NCI-H2081 (cell line): ENCODE data around the gene MMRN2.
A peak's percentile ranks its signal among the peaks of the same experiment; 100 is the strongest.
"Not testable (repeated sequence)": the region's sequence is repeated elsewhere in the genome, so short reads cannot be mapped to it uniquely, and the experiment has no call there.

Experiments used
- DNase-seq, 2 experiments: peaks; one replicate each; lab custom pipeline; 2025; lab: John Stamatoyannopoulos, UW

The MMRN2 gene

GRCh38 chr10:86956848-86957448, 467 bp downstream of the MMRN2 start:
- no peak for DNase-seq

DNA sequence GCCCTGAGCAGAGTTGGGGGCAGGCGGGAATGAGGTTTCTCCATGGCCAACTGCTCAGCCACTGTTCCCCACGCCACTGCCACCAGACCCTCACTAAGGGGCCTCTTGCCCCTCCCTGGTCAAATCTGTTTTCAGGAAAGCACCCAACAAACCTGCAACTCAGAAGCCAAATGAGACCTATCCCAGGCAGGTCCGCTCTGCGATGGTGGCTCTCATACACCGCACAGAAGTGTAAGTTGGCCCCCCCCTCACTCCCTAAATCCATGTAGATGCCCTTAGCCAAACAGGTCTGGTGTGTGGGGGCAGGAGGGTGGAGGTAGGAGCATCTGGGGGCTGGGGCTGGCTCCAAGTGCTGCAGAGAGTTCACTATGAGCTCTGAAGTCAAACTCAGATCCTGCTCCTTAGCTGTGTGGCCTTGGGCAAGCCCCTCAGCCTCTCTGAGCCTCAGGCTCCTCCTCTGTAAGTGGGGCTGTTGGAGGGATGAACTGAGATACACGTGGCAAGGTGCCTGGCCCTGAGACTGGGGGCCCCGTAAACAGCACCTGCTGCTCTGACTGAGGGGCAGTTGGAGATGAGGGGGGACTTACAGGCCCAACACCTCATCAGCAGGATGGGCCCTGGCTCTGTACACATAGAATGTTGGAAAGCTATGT, 1.1 kb downstream of the MMRN2 start:
- no peak for DNase-seq

GRCh38 chr10:86955501-86956194, 1.8 kb downstream of the MMRN2 start:
- no peak for DNase-seq

GRCh38 chr10:86954681-86955500, 2.5 kb downstream of the MMRN2 start:
- no peak for DNase-seq

- DNase-seq: no peak
These were observed 3.4 kb downstream of the MMRN2 start for GRCh38 chr10:86953747-86954680.

- not testable (repeated sequence) for DNase-seq
These were observed 4.7 kb downstream of the MMRN2 start for GRCh38 chr10:86952697-86953096.

DNA sequence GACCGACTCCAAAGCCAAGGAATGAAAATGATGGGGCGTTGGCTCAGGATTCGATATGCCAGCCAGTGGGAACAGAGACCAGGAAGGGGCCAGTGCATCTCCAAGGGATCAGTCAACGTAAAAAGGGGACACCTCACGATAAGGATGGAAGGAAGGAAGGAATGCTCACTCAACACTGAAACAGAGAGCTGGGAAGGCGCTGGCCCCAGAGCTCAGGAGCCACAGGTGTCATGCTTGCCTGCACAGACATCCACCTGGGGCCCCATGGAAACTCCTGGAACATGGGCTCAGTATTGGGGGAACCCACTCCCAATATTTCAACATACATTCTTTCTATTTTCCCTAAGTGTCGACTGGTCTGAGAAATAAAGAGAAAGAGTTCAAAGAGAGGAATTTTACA, 5.3 kb downstream of the MMRN2 start:
- no peak for DNase-seq

- DNase-seq: no peak
These were observed 6.1 kb downstream of the MMRN2 start for GRCh38 chr10:86951184-86951761.

DNA sequence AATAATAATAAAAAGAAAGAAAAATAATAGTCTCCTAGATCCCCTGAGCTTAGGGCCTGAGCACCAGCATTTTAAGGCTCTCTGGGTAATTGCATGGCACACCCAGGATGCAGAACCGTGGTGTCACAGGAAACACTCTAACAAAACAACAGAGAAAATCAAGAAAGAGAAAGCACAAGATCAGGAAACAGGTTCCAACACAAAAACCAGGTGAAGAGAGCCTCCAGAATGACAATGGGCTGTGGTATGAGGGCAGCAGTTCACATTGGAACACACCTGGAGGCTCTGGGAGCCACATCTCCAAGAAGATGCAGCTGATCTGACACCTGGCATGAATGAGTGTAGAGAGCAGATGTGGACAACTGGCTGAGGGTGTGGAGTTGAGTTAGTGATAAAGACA, 7.1 kb downstream of the MMRN2 start:
- DNase-seq: no peak

- DNase-seq: not testable (repeated sequence)
These were observed 9.6 kb downstream of the MMRN2 start for GRCh38 chr10:86947806-86948205.

DNA sequence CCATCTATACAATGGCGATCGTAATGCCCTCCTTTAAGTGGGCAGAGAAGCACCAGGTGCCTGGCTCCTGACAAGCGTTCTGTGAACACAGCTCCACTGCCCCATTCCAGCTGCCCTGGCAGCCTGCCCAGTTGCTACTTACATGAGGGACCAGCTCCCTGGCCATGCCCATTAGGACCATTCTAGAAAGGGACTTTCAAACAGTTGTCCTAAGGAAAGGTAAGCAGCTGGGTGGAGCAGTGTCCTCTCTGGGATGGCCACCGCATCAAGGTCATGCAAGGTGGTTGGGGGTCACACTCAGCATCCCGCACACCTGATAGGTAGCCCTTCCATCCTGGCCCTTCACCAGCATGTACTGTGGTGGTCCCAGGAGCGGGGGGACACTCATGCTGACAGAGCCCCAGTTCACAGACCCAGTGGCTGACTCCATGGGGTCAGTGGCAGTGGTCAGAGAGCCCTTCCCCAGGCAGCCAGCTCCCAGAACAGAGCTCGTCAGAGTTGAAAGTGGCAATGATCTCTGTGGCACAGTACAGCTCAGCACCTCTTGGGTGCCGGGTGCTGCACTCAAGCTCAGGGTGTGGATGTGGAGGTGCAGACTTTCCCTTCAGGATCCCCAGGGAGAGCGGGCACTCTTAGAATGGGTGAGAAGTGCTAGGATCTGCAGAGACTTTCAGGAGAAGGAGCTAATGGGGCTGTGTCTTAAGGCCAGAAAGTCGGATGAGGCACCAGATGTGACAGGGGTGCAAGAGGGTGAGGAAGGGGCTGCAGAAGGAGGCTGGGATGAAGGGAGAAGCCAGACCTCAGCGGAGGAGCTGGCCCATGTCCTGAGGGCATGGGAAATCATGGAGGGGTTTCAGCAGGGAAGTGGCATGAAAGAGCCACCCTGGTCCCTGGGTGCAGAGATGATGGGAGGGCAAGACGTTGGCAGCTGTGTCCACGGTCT, 10.9 kb downstream of the MMRN2 start:
- peak in 1 of 2 experiments; percentile 35 for DNase-seq

- no peak for DNase-seq
These were observed 11.8 kb downstream of the MMRN2 start for GRCh38 chr10:86945361-86946212.

DNA sequence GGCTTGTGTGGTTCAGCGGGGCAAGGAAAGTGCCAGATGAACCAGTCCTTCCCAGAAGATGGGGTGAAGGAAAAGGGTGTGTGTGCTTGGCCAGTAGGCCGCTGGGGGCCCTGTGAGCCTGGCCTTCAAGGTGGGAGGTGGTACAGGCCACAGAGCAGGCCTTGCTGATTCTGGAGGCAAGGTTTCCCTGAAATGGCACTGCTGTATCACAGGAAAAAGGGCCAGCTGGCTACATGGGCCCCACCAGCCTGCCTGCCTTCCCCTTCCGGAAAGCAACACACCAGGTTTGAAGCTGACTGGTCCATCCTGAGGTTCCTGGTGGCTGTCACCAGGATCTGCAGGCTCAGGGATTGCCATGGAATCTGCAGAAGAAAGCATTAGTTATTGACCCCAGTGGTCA, 12.5 kb downstream of the MMRN2 start:
- DNase-seq: no peak

DNA sequence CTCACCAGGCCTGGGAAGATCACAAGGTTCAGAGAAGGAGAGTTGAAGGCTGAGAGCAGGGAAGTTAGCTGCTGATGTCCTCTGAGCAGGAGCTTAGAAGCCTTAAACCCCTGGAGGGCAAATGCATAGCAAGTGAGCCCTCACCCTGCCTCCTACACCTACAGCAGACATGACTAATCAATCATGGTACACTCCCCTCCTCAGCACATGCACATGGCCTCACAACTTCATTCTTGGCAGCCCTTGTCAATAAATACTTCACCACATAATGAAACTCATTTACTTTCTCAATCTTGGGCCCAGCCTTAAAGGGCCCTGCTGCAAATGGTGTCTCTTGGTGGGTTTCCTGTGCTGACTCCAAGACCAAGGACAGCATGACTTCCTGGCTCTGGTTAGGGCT, 12.9 kb downstream of the MMRN2 start:
- no peak for DNase-seq

DNA sequence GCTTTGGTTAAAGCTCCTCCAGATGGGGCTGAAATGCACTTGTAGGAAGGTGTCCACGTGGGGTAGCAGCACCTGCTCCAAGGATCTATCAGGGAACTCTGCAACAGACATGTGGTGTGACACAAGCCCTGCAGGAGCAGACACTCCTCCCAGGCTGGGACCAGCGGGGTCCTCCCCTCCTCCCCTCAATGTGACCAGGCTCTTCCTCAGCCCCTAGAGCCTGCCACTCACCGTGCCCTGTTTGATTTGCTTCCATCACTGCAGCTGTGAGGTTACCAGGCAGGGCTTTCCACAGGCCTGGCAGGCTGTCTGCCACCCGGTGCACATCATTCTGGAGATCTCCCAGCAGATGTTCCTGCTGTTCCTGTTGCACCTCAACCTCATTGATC, 13.4 kb downstream of the MMRN2 start:
- DNase-seq: no peak

DNA sequence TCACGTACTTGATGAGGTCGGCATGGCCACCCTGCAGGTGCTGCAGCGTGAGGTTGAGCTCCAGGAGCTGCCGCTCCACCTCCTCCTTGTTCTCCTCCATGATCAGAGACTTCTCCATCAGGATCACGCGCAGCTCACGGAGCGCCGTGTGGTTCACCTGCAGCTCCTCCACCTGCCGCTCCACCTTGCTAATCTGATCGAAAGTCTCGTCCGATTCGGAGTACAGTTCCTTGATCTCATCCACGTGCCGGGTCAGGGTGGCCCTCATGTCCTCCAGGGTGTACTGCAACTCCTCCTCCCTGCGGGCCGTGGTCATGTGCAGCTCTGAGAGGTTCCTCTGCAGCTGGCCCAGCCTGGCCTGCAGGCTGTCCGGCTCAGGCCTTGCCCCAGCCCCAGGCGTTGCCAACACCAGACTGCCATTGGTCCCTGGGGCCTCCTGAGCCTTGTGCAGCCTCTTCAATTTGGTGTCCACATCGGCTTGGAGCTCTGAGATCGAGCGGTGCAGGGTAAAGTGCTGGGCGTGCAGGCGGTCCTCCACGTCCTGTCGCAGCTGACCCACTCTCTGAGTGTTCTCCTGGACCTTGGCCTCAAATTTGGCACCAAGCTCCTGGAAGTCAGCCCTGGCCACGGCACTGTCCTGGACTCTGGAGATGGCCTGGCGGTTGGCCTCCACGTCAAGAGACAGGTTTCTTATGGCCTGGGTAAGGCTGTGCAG, 13.9 kb downstream of the MMRN2 start:
- no peak for DNase-seq

DNA sequence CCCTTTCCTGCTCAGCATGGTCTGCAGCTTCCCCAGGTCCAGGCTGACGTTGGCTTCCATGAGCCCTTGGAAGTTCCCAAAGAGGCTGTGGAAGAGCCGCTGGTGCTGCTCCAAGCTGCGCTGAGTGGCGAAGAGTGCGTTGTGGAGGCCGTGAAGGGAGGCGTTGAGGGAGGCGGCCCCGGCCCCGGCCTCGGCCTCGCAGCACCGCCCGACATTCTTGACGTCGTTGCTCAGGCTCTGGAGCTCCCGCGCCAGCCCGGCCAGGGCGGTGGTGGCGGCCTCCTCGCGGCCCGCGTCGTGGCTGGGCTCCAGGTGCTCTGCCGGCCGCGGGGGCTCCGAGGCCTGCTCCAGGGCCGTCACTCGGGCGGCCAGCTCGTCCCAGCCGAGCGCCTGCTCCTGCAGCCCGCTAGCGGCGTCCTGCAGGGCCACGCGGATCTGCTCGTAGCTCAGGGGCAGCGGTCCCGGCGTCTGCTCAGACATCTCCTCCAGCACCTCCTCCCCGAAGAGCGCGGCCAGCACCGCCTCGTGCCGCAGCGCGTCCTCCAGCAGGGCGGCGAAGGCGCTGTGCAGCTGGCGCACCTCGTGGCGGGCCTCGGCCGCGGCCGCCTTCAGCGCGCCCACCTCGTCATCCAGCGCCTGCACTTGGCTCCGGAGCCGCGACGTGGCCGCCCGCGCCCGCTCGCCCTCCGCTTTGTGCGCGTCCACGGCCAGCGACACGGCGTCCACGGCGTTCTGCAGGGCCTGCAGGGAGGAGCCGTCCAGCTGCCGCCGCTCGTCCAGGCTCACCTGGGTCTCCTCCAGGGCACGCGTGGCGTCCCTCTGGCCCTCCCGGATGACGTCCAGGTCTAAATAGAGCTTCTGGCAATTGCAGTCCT, 14.7 kb downstream of the MMRN2 start:
- DNase-seq: no peak
